Spleen (tissue), 11 donors: Measurements from ENCODE around the gene SLC47A2. TPM values are rescaled to one million over a fixed set of nuclear protein-coding genes. Genes with fewer than 3 reads are reported as not detected.
A peak's percentile ranks its signal among the peaks of the same experiment; 100 is the strongest.

Experiments
- DNase-seq: peaks from one replicate; pipeline ENCODE4 v3.0.0-alpha.2; 2020
- H3K27ac ChIP-seq, 8 donors: fragments of 200-600 bp; sonication (generic) in 7 of 8; 1 replicate in 4 of 8; 2 replicates in 4 of 8; pipeline versions ENCODE4 v1.5.0 to v1.8.0; 2016 to 2021; ENCODE audit warnings: inconsistent platforms in 4 of 8, mild to moderate bottlenecking in 4 of 8, moderate library complexity in 1 of 8
- H3K27me3 ChIP-seq, 7 donors: fragments of 200-600 bp; sonication (generic) in 6 of 7; replicated peaks in 1 of 7; 1 replicate in 4 of 7; 2 replicates in 3 of 7; pipeline versions ENCODE4 v1.5.0 to v1.8.0; 2016 to 2021; ENCODE audit warnings: inconsistent platforms in 3 of 7, mild to moderate bottlenecking in 1 of 7
- H3K36me3 ChIP-seq, 6 donors: fragments of 200-600 bp; sonication (generic) in 5 of 6; 1 replicate in 4 of 6; 2 replicates in 2 of 6; pipeline versions ENCODE4 v1.5.0 to v1.8.0; 2016 to 2021; ENCODE audit warnings: inconsistent platforms in 2 of 6
- H3K4me1 ChIP-seq, 6 donors: fragments of 200-600 bp; sonication (generic) in 5 of 6; 1 replicate in 3 of 6; 2 replicates in 3 of 6; pipeline versions ENCODE4 v1.5.0 to v1.8.0; 2016 to 2021; ENCODE audit warnings: inconsistent platforms in 3 of 6
- H3K4me3 ChIP-seq, 8 donors: fragments of 200-600 bp; sonication (generic) in 7 of 8; 1 replicate in 4 of 8; 2 replicates in 4 of 8; pipeline versions ENCODE4 v1.5.0 to v1.8.0; 2016 to 2021; ENCODE audit warnings: inconsistent platforms in 4 of 8, mild to moderate bottlenecking in 4 of 8, moderate library complexity in 2 of 8
- H3K9me3 ChIP-seq, 8 donors: fragments of 200-600 bp; sonication (generic) in 7 of 8; 1 replicate in 4 of 8; 2 replicates in 4 of 8; pipeline versions ENCODE4 v1.5.0 to v1.8.0; 2016 to 2021; ENCODE audit warnings: inconsistent platforms in 4 of 8
- CTCF ChIP-seq, 11 experiments: fragments of 200-600 bp in 7 of 11; fragments of 450-650 bp in 4 of 11; sonication (generic) in 4 of 11; IDR thresholded peaks in 8 of 11; conservative IDR thresholded peaks in 3 of 11; 1 replicate in 7 of 11; 2 replicates in 4 of 11; pipeline versions ENCODE4 v1.4.0 to v1.8.0; 2016 to 2021; ENCODE audit warnings: antibody characterized with exemption in 11 of 11, inconsistent platforms in 4 of 11, mild to moderate bottlenecking in 1 of 11
- POLR2A ChIP-seq, 3 donors: fragments of 450-650 bp; IDR thresholded peaks; one replicate each; pipeline ENCODE4 v1.5.1; 2017; ENCODE audit warnings: antibody characterized with exemption in 3 of 3, mild to moderate bottlenecking in 1 of 3
- POLR2AphosphoS5 ChIP-seq, 3 donors: sonication (generic); formaldehyde crosslinking; IDR thresholded peaks; one replicate each; pipeline ENCODE4 v1.5.1; 2017; ENCODE audit warnings: antibody characterized with exemption in 3 of 3
- WGBS, 5 donors: extraction: QIAGEN DNeasy Blood & Tissue Kit in 3 of 5; methylation state at CpG; one replicate each; pipeline versions ENCODE4 v1.1.5 to v1.1.7; 2013 to 2018; 5-methylcytosine and 5-hydroxymethylcytosine counted together
- intact Hi-C: fragments of 100-400 bp; cut with DNase I; formaldehyde crosslinking; loops from one replicate; pipeline ENCODE4 v1.15.0; 2023; ENCODE audit warnings: low total_unique reads
- polyA plus RNA-seq, 3 donors: library from polyadenylated mRNA; stranded (reverse); fragments of 200-250 nt; gene quantifications; one replicate each; pipeline ENCODE4 v1.2.1, GENCODE V29; 2013
- total RNA-seq, 7 donors: library from RNA; depleted of rRNA in 3 of 7; stranded (reverse); fragments of >200 nt in 3 of 7; fragmentation: NEBNext Ultra II Directional in 4 of 7; extraction: Animal tissue kit (Norgen Biotek cat#: 25700) in 4 of 7; gene quantifications; one replicate each; pipeline versions ENCODE4 v1.1.0 to v1.2.1, GENCODE V29; 2016 to 2021
- donor health status: healthy with polysubstance abuse.
- donor health status: DM: no; HTN: no; CAD: no; lungs with moderate emphysema.
- donor health status: DM: no; HTN: no; CAD: no.
- donor health status: Bipolar disorder and iron deficiency.
- donor health status: healthy.
- donor health status: DM: no; HTN: no; CAD: no.
- donor health status: DM: yes; HTN: yes; CAD: no.

Gene SLC47A2
- total and polyA plus RNA-seq, 10 donors, result 0.03 TPM; not detected in 9

- intact Hi-C loops, result loop anchor here (10.0 kb wide), 1 partner anchor 118 kb away; the partner anchor contains the start of gene ALDH3A2
- 28 to 37% (median 32%) methylated on average over 7 to 15 of the region's 15 CpGs for WGBS, 5 donors
- DNase-seq, result peak; percentile 87
- Histone ChIP-seq H3K9me3 (no peaks in the 10 kb centered on the region), H3K36me3 (no peaks in the 10 kb centered on the region), H3K4me3 (no peak overlapping the region), H3K27me3 (peaks cover 0 to under 1% (median 0%) of the 10 kb centered on the region in 7 donors), H3K4me1 (peaks cover 0 to 15% (median 9%) of the 10 kb centered on the region in 6 donors), H3K27ac (no peak overlapping the region)
- TF ChIP-seq CTCF (IDR thresholded peaks at IDR 0.05 in 8 of 11, conservative IDR thresholded peaks at IDR 0.05 in 3 of 11) (peak; percentile 39 to 85 (median 71)), POLR2A (IDR thresholded peaks at IDR 0.05) (no peak), POLR2AphosphoS5 (IDR thresholded peaks at IDR 0.05) (peak in 1 of 3 donors; percentile 38)
Measured at GRCh38 chr17:19762515-19762961, 46.2 kb upstream of the SLC47A2 start.

- Histone ChIP-seq H3K9me3 (no peaks in the 10 kb centered on the region), H3K4me1 (peaks cover 0 to 17% (median 6%) of the 10 kb centered on the region in 6 donors), H3K27me3 (peaks cover 0 to 5% (median 0%) of the 10 kb centered on the region in 7 donors), H3K36me3 (no peaks in the 10 kb centered on the region), H3K27ac (no peak overlapping the region), H3K4me3 (no peak overlapping the region)
- intact Hi-C loops, result loop anchor here (10.0 kb wide), 1 partner anchor 116 kb away; the partner anchor contains the start of gene ALDH3A2
- TF ChIP-seq POLR2AphosphoS5 (IDR thresholded peaks at IDR 0.05) (no peak), POLR2A (IDR thresholded peaks at IDR 0.05) (no peak), CTCF (IDR thresholded peaks at IDR 0.05 in 8 of 11, conservative IDR thresholded peaks at IDR 0.05 in 3 of 11) (no peak)
- no peak for DNase-seq
- WGBS, 5 donors, result 43 to 72% (median 56%) methylated on average over 9 of the region's 9 CpGs
Measured at GRCh38 chr17:19760746-19761145, 44.4 kb upstream of the SLC47A2 start.

- H3K9me3 ChIP-seq, result no peaks in the 10 kb centered on the region
- H3K4me3 ChIP-seq, result no peak overlapping the region
- H3K36me3 ChIP-seq, result no peaks in the 10 kb centered on the region
- peaks cover 0 to 26% (median 11%) of the 10 kb centered on the region in 6 donors for H3K4me1 ChIP-seq
- H3K27me3 ChIP-seq, result peaks cover 0 to 5% (median 0%) of the 10 kb centered on the region in 7 donors
- WGBS, 5 donors, result 84 to 91% (median 86%) methylated on average over 24 of the region's 24 CpGs
- intact Hi-C loops, result loop anchor here (10.0 kb wide), 1 partner anchor 115 kb away; the partner anchor contains the start of gene ALDH3A2
- H3K27ac ChIP-seq, result no peak overlapping the region
- TF ChIP-seq POLR2A (IDR thresholded peaks at IDR 0.05), result no peak
- no peak for TF ChIP-seq CTCF (IDR thresholded peaks at IDR 0.05 in 8 of 11, conservative IDR thresholded peaks at IDR 0.05 in 3 of 11)
- no peak for TF ChIP-seq POLR2AphosphoS5 (IDR thresholded peaks at IDR 0.05)
- DNase-seq, result no peak
Measured at GRCh38 chr17:19759568-19760549, 43.5 kb upstream of the SLC47A2 start.
